ENCODE data around the gene ATP10B. TPM values are rescaled to one million over a fixed set of nuclear protein-coding genes. Genes with fewer than 3 reads are reported as not detected.

ATP10B gene
- total and polyA plus RNA-seq, 2 of the 13 experiments (the other 11 are each of a cell fraction or from before 2014, with no cell fraction given) = not detected

DNA sequence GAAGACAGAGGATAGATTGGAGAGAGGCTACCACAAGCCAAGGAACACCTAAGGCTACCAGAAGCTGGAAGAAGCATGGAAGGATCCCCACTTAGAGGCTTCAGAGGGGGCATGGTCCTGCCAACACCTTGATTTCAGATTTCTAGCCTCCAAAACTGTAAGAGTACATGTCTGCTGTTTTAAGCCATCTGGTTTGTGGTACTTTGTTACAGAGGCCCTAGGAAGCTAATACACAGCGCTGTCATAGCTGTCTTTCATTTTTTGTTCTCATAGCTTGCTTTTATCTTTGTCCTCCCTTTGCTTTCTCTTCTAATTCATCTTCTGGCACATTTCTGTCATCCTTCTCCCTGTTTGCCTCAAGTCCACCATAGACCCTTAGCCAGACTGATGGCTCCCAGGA is 104.5 kb downstream of the ATP10B start (continued):
- TF ChIP-seq, protein P1, sequence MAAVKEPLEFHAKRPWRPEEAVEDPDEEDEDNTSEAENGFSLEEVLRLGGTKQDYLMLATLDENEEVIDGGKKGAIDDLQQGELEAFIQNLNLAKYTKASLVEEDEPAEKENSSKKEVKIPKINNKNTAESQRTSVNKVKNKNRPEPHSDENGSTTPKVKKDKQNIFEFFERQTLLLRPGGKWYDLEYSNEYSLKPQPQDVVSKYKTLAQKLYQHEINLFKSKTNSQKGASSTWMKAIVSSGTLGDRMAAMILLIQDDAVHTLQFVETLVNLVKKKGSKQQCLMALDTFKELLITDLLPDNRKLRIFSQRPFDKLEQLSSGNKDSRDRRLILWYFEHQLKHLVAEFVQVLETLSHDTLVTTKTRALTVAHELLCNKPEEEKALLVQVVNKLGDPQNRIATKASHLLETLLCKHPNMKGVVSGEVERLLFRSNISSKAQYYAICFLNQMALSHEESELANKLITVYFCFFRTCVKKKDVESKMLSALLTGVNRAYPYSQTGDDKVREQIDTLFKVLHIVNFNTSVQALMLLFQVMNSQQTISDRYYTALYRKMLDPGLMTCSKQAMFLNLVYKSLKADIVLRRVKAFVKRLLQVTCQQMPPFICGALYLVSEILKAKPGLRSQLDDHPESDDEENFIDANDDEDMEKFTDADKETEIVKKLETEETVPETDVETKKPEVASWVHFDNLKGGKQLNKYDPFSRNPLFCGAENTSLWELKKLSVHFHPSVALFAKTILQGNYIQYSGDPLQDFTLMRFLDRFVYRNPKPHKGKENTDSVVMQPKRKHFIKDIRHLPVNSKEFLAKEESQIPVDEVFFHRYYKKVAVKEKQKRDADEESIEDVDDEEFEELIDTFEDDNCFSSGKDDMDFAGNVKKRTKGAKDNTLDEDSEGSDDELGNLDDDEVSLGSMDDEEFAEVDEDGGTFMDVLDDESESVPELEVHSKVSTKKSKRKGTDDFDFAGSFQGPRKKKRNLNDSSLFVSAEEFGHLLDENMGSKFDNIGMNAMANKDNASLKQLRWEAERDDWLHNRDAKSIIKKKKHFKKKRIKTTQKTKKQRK (IDR thresholded peaks at IDR 0.05; ENCODE audit: low read length) = no peak
- TF ChIP-seq DPF2 (CRISPR knock-in tag; IDR thresholded peaks at IDR 0.05; ENCODE audit: borderline replicate concordance, low read depth) (no peak), ZNF557 (CRISPR knock-in tag; IDR thresholded peaks at IDR 0.05) (no peak), HDAC2 (CRISPR knock-in tag; IDR thresholded peaks at IDR 0.05) (no peak), SIX4 (CRISPR knock-in tag; IDR thresholded peaks at IDR 0.05) (no peak), ZNF10 (CRISPR knock-in tag; IDR thresholded peaks at IDR 0.05; ENCODE audit: borderline replicate concordance, low read depth) (no peak), ZFP82 (CRISPR knock-in tag; IDR thresholded peaks at IDR 0.05; ENCODE audit: borderline replicate concordance) (no peak), ZNF317 (CRISPR knock-in tag; IDR thresholded peaks at IDR 0.05) (no peak)

DNA sequence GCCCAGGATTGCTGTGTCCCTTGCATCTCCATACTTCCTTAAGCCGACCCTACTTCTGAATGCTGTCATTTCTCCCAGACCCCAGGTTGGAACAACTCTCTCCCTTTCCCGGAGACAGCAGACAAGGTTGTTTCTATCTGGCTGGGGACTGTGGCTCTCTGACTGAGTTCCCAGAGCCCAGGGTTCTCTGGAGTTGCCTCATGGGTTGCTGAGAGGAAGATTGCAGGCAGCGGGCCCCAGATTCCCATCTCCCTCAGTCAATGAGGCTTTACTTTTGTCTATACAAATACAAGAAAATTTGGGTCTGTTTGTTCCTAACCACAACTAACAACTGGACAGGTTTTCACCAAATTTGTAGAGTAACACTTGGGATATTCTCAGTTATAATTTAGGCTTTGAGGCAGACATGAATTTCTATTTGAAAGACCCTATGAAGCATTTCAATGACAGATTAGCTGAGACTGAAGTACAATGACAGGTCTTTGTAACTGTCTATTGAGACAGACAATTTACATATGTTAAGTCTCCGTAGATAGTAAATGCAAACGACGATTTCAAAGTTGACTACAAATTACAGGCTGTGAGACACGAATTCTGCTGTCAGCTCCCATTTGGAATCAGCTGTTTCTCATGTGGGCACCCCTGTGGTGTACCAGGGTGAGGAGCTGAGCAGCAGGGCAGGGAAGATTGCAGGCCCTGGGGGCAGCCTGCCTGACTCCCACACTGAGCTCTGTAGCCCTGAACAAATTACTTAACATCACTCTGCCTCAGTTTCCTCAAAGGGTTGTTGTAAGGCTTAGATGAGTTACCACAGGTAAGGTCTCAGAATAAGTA is 107.5 kb downstream of the ATP10B start:
- in situ Hi-C loops (cut with HindIII; ENCODE audit: extremely low pct_ligation_motif_present, low pct_unique_long_range_greater_than_20kb) = no loop called here
- no peaks in the 10 kb centered on the region for H3K79me2 ChIP-seq (ENCODE audit: insufficient read depth, low read length)
- 4% methylated on average over 7 of the region's 7 CpGs for WGBS (ENCODE audit: low lambda C conversion rate)
- no peaks in the 10 kb centered on the region for H3K9me3 ChIP-seq (ENCODE audit: low read length)
- ChIA-PET POLR2A (no interaction called here), CTCF (ENCODE audit: low intra/inter-chr PET ratio, low total read pairs) (no interaction called here)
- intact Hi-C loops (cut with micrococcal nuclease; ENCODE audit: unreplicated experiment) = no loop called here
- no peaks in the 10 kb centered on the region for H4K20me1 ChIP-seq (ENCODE audit: insufficient read depth, low read length)
- H2AFZ ChIP-seq (ENCODE audit: low read length) = no peak overlapping the region
- no TSS peak for BruUV-seq (replicated peaks)
- no peaks in the 10 kb centered on the region for H3K27me3 ChIP-seq (ENCODE audit: control insufficient read depth in 1 of 2, insufficient read depth in 2 of 2, low read length in 2 of 2)
- H3K9ac ChIP-seq (ENCODE audit: insufficient read depth, low read depth, low read length) = no peak overlapping the region
- H3K36me3 ChIP-seq (replicated peaks in 1 of 2; ENCODE audit: control insufficient read depth in 1 of 2, insufficient read depth in 2 of 2, low read length in 2 of 2) = no peaks in the 10 kb centered on the region
- H3K4me3 ChIP-seq (replicated peaks in 1 of 3; ENCODE audit: insufficient read depth in 1 of 3, low read depth in 2 of 3, low read length in 3 of 3) = no peak overlapping the region
- H3K27ac ChIP-seq (ENCODE audit: extremely low read length, insufficient read depth, low read length) = no peak overlapping the region
- no peak overlapping the region for H3K4me2 ChIP-seq (ENCODE audit: low read depth, low read length)
- H3K4me1 ChIP-seq (ENCODE audit: insufficient read depth, low read length) = no peaks in the 10 kb centered on the region
- TF ChIP-seq ZNF891 (CRISPR knock-in tag; IDR thresholded peaks at IDR 0.05) = no peak
- no peak for TF ChIP-seq ATF7-NPFF (CRISPR knock-in tag; IDR thresholded peaks at IDR 0.05; ENCODE audit: low read depth)
- TF ChIP-seq PPARG (CRISPR knock-in tag; conservative IDR thresholded peaks at IDR 0.05) = no peak
- TF ChIP-seq ZKSCAN5 (CRISPR knock-in tag; IDR thresholded peaks at IDR 0.05) = no peak
- no peak for TF ChIP-seq ZNF430 (CRISPR knock-in tag; IDR thresholded peaks at IDR 0.05)
- TF ChIP-seq ZNF333 (CRISPR knock-in tag; IDR thresholded peaks at IDR 0.05; ENCODE audit: borderline replicate concordance) = no peak
- ATAC-seq (no peak), FAIRE-seq (no peak), DNase-seq (ENCODE audit: low spot score) (no peak)
